ENCODE results near the gene HSD17B13. TPM values are rescaled to one million over a fixed set of nuclear protein-coding genes. Genes with fewer than 3 reads are reported as not detected.

Gene HSD17B13, protein sequence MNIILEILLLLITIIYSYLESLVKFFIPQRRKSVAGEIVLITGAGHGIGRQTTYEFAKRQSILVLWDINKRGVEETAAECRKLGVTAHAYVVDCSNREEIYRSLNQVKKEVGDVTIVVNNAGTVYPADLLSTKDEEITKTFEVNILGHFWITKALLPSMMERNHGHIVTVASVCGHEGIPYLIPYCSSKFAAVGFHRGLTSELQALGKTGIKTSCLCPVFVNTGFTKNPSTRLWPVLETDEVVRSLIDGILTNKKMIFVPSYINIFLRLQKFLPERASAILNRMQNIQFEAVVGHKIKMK
- total RNA-seq, result under 1 TPM; 0.44 to 0.48 TPM

DNA sequence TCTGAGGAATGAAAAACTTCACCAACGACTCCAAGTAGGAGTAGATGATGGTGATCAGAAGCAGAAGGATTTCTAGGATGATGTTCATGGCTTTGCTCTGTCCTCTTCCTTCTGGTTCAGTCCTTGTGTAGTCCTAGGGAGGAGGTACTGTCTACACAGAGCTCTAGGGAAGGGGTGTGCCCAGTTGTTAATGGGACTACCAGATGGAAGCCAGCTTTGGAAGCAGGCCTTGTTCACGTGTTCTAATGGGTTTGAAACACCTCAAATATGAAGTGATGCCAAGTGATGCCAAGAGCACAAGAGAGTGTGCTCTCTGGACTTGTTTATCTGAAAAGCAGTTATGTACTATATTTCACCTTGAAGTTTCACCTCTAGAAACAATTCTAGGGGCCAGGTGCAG, at the start of gene HSD17B13:
Gene HSD17B13 (minus strand): TSS at position 129 of the 400 bp plus-strand sequence. CDS start 41 bp downstream, at position 88.
- no peaks in the 10 kb centered on the region for H3K9me3 Mint-ChIP-seq
- no peak within 1 kb of the TSS for H3K27ac Mint-ChIP-seq
- ATAC-seq (ENCODE audit: low read depth), result no peak
- no peak for DNase-seq
- H3K4me3 Mint-ChIP-seq, result no peak within 1 kb of the TSS
- POLR2A ChIA-PET, result no interaction called here
- no peaks in the 10 kb centered on the region for H3K27me3 Mint-ChIP-seq
- no peaks in the 10 kb centered on the region for H3K36me3 Mint-ChIP-seq
- no peaks in the 10 kb centered on the region for H3K4me1 Mint-ChIP-seq

DNA sequence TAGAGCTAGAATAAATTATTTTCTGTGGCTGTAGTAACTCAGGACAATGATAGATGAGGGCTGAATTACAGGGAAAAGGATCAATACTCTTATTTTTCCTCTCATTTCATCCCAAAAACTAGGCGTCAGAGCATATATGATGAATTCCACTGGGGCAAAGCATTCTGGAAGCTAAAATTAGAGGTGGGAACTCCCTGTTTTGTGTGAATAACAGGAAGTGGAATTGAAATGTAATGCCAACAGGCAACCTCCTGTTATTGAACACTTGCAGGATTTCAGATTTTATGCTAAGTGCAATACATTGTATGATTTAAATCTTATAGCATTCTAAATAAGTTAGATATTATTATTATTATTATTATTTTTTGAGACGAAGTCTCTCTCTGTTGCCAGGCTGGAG, 47.4 kb upstream of the HSD17B13 start:
- DNase-seq, result no peak
- POLR2A ChIA-PET, result no interaction called here
- no peak for ATAC-seq (ENCODE audit: low read depth)
- Mint-ChIP-seq H3K27me3 (no peaks in the 10 kb centered on the region), H3K27ac (no peak overlapping the region), H3K4me1 (no peaks in the 10 kb centered on the region), H3K4me3 (no peak overlapping the region), H3K36me3 (peaks cover 28% of the 10 kb centered on the region), H3K9me3 (no peaks in the 10 kb centered on the region)

DNA sequence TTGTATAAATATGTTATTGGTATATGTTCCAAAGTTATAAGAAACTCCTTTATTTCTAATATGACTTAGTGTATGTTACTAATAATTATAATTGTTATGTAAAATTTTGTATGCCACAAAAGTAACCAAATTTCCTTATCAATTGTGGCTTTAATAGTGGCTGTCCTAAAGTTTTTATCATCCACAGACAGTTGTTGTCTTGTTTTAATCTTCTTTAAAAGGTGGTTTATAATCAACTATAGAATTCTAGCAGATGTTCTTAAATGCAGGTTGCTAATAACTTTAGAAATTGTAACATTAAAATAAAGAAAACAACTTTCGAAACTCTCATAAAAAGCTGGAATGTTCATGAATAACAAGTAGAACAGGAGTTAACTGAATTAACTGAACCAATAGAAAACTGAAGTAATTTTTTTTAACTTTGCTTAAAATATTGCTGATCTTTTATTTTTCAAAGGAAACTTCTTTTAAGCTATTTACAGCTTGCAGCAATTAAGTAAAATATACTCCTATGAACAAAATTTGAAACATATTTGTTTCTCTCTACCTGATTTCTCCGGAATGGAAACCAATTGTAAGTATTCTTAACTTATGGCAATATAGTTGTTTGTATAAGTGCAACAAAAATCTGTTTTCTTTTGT, 44.0 kb upstream of the HSD17B13 start:
- DNase-seq (no peak), ATAC-seq (ENCODE audit: low read depth) (no peak)
- H3K9me3 Mint-ChIP-seq, result no peaks in the 10 kb centered on the region
- POLR2A ChIA-PET, result no interaction called here
- H3K4me1 Mint-ChIP-seq, result no peaks in the 10 kb centered on the region
- H3K27me3 Mint-ChIP-seq, result no peaks in the 10 kb centered on the region
- H3K36me3 Mint-ChIP-seq, result peaks cover 33% of the 10 kb centered on the region
- H3K4me3 Mint-ChIP-seq, result no peak overlapping the region
- no peak overlapping the region for H3K27ac Mint-ChIP-seq

GRCh38 chr4:87365348-87365747, 42.7 kb upstream of the HSD17B13 start:
- H3K27me3 Mint-ChIP-seq, result no peaks in the 10 kb centered on the region
- no peak overlapping the region for H3K27ac Mint-ChIP-seq
- DNase-seq (no peak), ATAC-seq (ENCODE audit: low read depth) (no peak)
- H3K36me3 Mint-ChIP-seq, result peaks cover 27% of the 10 kb centered on the region
- H3K4me3 Mint-ChIP-seq, result no peak overlapping the region
- H3K9me3 Mint-ChIP-seq, result no peaks in the 10 kb centered on the region
- POLR2A ChIA-PET, result no interaction called here
- no peaks in the 10 kb centered on the region for H3K4me1 Mint-ChIP-seq

GRCh38 chr4:87363552-87363951, 40.9 kb upstream of the HSD17B13 start:
- POLR2A ChIA-PET, result no interaction called here
- Mint-ChIP-seq H3K9me3 (no peaks in the 10 kb centered on the region), H3K36me3 (peaks cover 24% of the 10 kb centered on the region)

GRCh38 chr4:87360338-87360935, 37.8 kb upstream of the HSD17B13 start:
- Mint-ChIP-seq H3K27me3 (no peaks in the 10 kb centered on the region), H3K9me3 (no peaks in the 10 kb centered on the region), H3K36me3 (peaks cover 9% of the 10 kb centered on the region), H3K27ac (no peak overlapping the region), H3K4me3 (no peak overlapping the region), H3K4me1 (no peaks in the 10 kb centered on the region)
- POLR2A ChIA-PET, result no interaction called here
- ATAC-seq (ENCODE audit: low read depth), result no peak
- no peak for DNase-seq

More at GRCh38 chr4:87363552-87363951, 40.9 kb upstream of the HSD17B13 start:
- no peak overlapping the region for H3K27ac Mint-ChIP-seq
- DNase-seq (no peak), ATAC-seq (ENCODE audit: low read depth) (no peak)
- H3K4me3 Mint-ChIP-seq, result no peak overlapping the region
- no peaks in the 10 kb centered on the region for H3K27me3 Mint-ChIP-seq
- no peaks in the 10 kb centered on the region for H3K4me1 Mint-ChIP-seq

DNA sequence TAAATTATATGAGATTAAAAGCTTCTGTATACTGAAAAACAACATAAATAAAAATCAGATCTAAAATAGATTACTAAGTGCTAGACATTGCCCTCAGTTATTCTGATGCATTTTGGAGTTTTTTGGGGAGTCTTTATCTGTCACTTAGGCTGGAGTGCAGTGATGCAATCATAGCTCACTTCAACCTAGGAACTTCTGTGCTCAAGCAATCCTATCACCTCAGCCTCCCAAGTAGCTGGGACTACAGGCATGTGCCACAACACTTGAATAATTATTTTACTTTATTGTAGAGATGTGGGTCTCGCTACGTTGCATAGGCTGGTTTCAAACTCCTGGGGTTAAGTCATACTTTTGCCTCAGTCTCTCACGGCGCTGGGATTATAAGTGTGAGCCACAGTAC, 36.6 kb upstream of the HSD17B13 start:
- H3K9me3 Mint-ChIP-seq, result no peaks in the 10 kb centered on the region
- DNase-seq, result no peak
- no peak overlapping the region for H3K4me3 Mint-ChIP-seq
- no peak overlapping the region for H3K27ac Mint-ChIP-seq
- no peaks in the 10 kb centered on the region for H3K4me1 Mint-ChIP-seq
- no peaks in the 10 kb centered on the region for H3K27me3 Mint-ChIP-seq
- H3K36me3 Mint-ChIP-seq, result peaks cover 6% of the 10 kb centered on the region
- POLR2A ChIA-PET, result no interaction called here
- no peak for ATAC-seq (ENCODE audit: low read depth)

DNA sequence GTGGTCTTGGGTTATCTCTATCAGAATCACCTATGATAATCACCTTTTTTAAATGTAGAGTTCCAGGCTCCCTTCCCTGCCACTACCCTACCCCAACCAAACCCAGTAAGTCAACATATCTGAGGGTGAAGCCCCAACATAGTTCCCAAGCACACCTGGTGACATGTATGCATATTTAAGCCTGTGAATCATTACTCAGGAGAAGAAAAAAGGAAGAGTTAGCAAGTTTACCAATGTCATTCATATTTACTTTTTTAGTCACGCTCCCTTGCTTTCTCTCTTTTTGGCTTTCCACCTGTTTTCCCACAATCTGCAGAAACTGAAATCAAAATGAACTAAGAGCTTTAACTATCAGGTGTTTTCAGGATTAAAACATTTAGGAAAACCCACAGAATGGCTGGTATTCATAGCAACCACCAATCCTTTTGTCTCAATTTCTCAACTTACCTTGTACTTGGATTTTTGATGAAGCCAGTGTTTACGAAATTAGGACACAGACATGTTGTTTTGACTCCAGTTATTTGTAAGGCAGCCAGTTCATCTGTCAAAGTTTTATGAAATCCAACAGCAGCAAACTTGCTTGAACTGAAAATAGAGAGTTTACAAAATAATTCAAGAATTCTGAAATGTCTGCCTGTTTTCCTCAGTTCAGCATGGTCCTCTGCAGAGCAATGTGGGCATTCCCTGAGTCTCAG, 34.3 kb upstream of the HSD17B13 start:
- ATAC-seq (ENCODE audit: low read depth) (no peak), DNase-seq (no peak)
- Mint-ChIP-seq H3K27ac (no peak overlapping the region), H3K27me3 (no peaks in the 10 kb centered on the region), H3K4me3 (no peak overlapping the region), H3K36me3 (peaks cover 10% of the 10 kb centered on the region), H3K9me3 (no peaks in the 10 kb centered on the region), H3K4me1 (peaks cover 2% of the 10 kb centered on the region)
- POLR2A ChIA-PET, result no interaction called here

GRCh38 chr4:87354168-87355102, 31.8 kb upstream of the HSD17B13 start:
- Mint-ChIP-seq H3K9me3 (no peaks in the 10 kb centered on the region), H3K27ac (no peak overlapping the region), H3K27me3 (no peaks in the 10 kb centered on the region), H3K4me1 (peaks cover 2% of the 10 kb centered on the region), H3K4me3 (no peak overlapping the region), H3K36me3 (peaks cover 10% of the 10 kb centered on the region)
- ATAC-seq (ENCODE audit: low read depth) (no peak), DNase-seq (no peak)
- POLR2A ChIA-PET, result no interaction called here

DNA sequence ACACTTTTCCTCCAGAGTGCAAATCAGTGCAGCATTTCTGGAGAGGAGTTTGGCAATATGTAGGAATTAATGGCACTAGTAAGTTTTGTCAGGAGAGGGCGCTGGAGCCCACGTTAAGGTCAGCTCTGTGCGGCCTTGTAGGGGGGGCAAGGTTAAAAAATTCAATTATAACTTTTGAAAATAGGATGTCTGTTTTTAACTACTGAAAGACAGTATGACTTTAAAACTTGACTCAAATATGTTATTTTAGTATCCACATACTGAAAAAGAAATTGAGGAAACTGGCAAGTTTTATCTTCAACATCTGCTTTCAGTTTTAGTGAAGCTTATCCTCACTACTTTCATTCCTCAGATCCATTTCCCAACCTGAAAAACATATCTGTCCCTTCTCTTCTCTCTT, 30.9 kb upstream of the HSD17B13 start:
- Mint-ChIP-seq H3K9me3 (no peaks in the 10 kb centered on the region), H3K27me3 (no peaks in the 10 kb centered on the region), H3K4me3 (no peak overlapping the region), H3K4me1 (peaks cover 2% of the 10 kb centered on the region), H3K27ac (no peak overlapping the region), H3K36me3 (peaks cover 8% of the 10 kb centered on the region)
- ATAC-seq (ENCODE audit: low read depth) (no peak), DNase-seq (no peak)
- POLR2A ChIA-PET, result no interaction called here

DNA sequence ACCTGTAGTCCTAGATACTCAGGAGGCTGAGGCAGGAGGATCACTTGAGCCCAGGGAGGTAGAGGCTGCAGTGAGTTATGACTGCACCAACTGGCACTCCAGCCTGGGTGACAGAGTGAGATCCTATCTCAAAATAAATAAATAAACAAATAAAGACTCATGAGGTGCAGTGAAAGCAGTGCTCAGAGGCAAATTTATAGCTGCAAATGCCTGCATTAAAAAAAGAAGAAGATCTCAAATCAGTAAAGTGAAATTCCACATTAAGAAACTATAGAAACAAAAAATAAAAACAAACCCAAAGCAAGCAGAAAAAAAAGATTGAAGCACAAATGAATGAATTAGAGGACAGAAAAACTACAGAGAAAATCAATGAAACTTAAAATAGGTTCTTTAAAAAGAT, 22.5 kb upstream of the HSD17B13 start:
- DNase-seq (no peak), ATAC-seq (ENCODE audit: low read depth) (no peak)
- Mint-ChIP-seq H3K27me3 (no peaks in the 10 kb centered on the region), H3K4me3 (no peak overlapping the region), H3K27ac (no peak overlapping the region), H3K4me1 (no peaks in the 10 kb centered on the region), H3K36me3 (peaks cover 25% of the 10 kb centered on the region), H3K9me3 (peaks cover 7% of the 10 kb centered on the region)
- POLR2A ChIA-PET, result no interaction called here

DNA sequence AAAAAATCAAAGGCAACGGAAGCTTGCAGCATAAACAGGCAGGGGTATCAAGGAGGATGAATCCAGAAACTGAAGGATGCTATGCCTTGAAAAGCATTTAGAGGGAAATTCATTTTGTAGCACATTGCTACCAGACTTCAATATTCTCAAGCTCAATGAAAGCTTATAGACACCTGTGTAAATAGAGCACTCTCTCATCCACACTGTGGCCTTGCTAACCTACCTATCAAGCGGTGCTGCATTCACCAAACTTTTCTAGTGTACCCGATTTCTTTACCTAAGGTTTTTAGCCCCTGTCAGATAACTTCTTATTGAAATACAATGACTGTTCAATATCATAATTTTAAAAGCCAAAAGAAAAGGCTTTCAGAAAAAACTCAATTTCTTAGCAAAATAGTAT, 20.2 kb upstream of the HSD17B13 start:
- ATAC-seq (ENCODE audit: low read depth) (no peak), DNase-seq (no peak)
- Mint-ChIP-seq H3K27me3 (no peaks in the 10 kb centered on the region), H3K36me3 (peaks cover 41% of the 10 kb centered on the region), H3K4me1 (no peaks in the 10 kb centered on the region), H3K4me3 (no peak overlapping the region), H3K27ac (no peak overlapping the region), H3K9me3 (peaks cover 7% of the 10 kb centered on the region)
- POLR2A ChIA-PET, result no interaction called here
